Measurements from ENCODE around the gene PLSCR2.
"Not testable (repeated sequence)": the region's sequence is repeated elsewhere in the genome, so short reads cannot be mapped to it uniquely, and the experiment has no call there.

The PLSCR2 gene

GRCh38 chr3:146454796-146455195 lies 14.6 kb downstream of the PLSCR2 start:
- H3K4me1 ChIP-seq (ENCODE audit: insufficient read depth, low read length): no peaks in the 10 kb centered on the region
- no peak overlapping the region for H3K9ac ChIP-seq (ENCODE audit: low read length)
- H3K36me3 ChIP-seq (ENCODE audit: insufficient read depth, low read length): no peaks in the 10 kb centered on the region
- H3K4me3 ChIP-seq (ENCODE audit: low read depth in 1 of 2, low read length in 2 of 2): no peak overlapping the region
- H3K9me3 ChIP-seq (ENCODE audit: low read length): no peaks in the 10 kb centered on the region
- no peaks in the 10 kb centered on the region for H3K27me3 ChIP-seq (ENCODE audit: control insufficient read depth in 1 of 2, insufficient read depth in 2 of 2, low read length in 2 of 2)
- no peak overlapping the region for H3K27ac ChIP-seq (ENCODE audit: low read depth, low read length)

GRCh38 chr3:146449613-146450012 lies 19.7 kb downstream of the PLSCR2 start:
- Histone ChIP-seq H3K27ac (ENCODE audit: low read depth, low read length) (no peak overlapping the region), H3K9me3 (ENCODE audit: low read length) (no peaks in the 10 kb centered on the region), H3K4me3 (ENCODE audit: low read depth in 1 of 2, low read length in 2 of 2) (no peak overlapping the region), H3K9ac (ENCODE audit: low read length) (no peak overlapping the region), H3K36me3 (ENCODE audit: insufficient read depth, low read length) (no peaks in the 10 kb centered on the region), H3K4me1 (ENCODE audit: insufficient read depth, low read length) (no peaks in the 10 kb centered on the region), H3K27me3 (ENCODE audit: control insufficient read depth in 1 of 2, insufficient read depth in 2 of 2, low read length in 2 of 2) (no peaks in the 10 kb centered on the region)

GRCh38 chr3:146449076-146449475 lies 20.3 kb downstream of the PLSCR2 start:
- no peaks in the 10 kb centered on the region for H3K36me3 ChIP-seq (ENCODE audit: insufficient read depth, low read length)
- no peak overlapping the region for H3K9ac ChIP-seq (ENCODE audit: low read length)

GRCh38 chr3:146446026-146446425 lies 23.3 kb downstream of the PLSCR2 start:
- Histone ChIP-seq H3K9ac (ENCODE audit: low read length) (no peak overlapping the region), H3K4me1 (ENCODE audit: insufficient read depth, low read length) (no peaks in the 10 kb centered on the region), H3K36me3 (ENCODE audit: insufficient read depth, low read length) (no peaks in the 10 kb centered on the region), H3K9me3 (ENCODE audit: low read length) (no peaks in the 10 kb centered on the region), H3K27ac (ENCODE audit: low read depth, low read length) (no peak overlapping the region), H3K4me3 (ENCODE audit: low read depth in 1 of 2, low read length in 2 of 2) (no peak overlapping the region), H3K27me3 (ENCODE audit: control insufficient read depth in 1 of 2, insufficient read depth in 2 of 2, low read length in 2 of 2) (no peaks in the 10 kb centered on the region)

More at GRCh38 chr3:146449076-146449475, 20.3 kb downstream of the PLSCR2 start:
- Histone ChIP-seq H3K9me3 (ENCODE audit: low read length) (no peaks in the 10 kb centered on the region), H3K4me3 (ENCODE audit: low read depth in 1 of 2, low read length in 2 of 2) (no peak overlapping the region), H3K4me1 (ENCODE audit: insufficient read depth, low read length) (no peaks in the 10 kb centered on the region), H3K27ac (ENCODE audit: low read depth, low read length) (no peak overlapping the region), H3K27me3 (ENCODE audit: control insufficient read depth in 1 of 2, insufficient read depth in 2 of 2, low read length in 2 of 2) (no peaks in the 10 kb centered on the region)

GRCh38 chr3:146440310-146440709 lies 29.1 kb downstream of the PLSCR2 start:
- H3K4me1 ChIP-seq (ENCODE audit: insufficient read depth, low read length); H3K9ac ChIP-seq (ENCODE audit: low read length); H3K27ac ChIP-seq (ENCODE audit: low read depth, low read length): not testable (repeated sequence)

GRCh38 chr3:146432066-146432465 lies 37.3 kb downstream of the PLSCR2 start:
- no peaks in the 10 kb centered on the region for H3K27me3 ChIP-seq (ENCODE audit: control insufficient read depth in 1 of 2, insufficient read depth in 2 of 2, low read length in 2 of 2)
- H3K4me3 ChIP-seq (ENCODE audit: low read depth in 1 of 2, low read length in 2 of 2): no peak overlapping the region
- H3K9me3 ChIP-seq (ENCODE audit: low read length): no peaks in the 10 kb centered on the region
- H3K36me3 ChIP-seq (ENCODE audit: insufficient read depth, low read length): no peaks in the 10 kb centered on the region
- H3K9ac ChIP-seq (ENCODE audit: low read length): no peak overlapping the region
- H3K27ac ChIP-seq (ENCODE audit: low read depth, low read length): no peak overlapping the region
- H3K4me1 ChIP-seq (ENCODE audit: insufficient read depth, low read length): no peaks in the 10 kb centered on the region

More at GRCh38 chr3:146440310-146440709, 29.1 kb downstream of the PLSCR2 start:
- not testable (repeated sequence) for H3K27me3 ChIP-seq (ENCODE audit: control insufficient read depth in 1 of 2, insufficient read depth in 2 of 2, low read length in 2 of 2); H3K36me3 ChIP-seq (ENCODE audit: insufficient read depth, low read length); H3K4me3 ChIP-seq (ENCODE audit: low read depth in 1 of 2, low read length in 2 of 2); H3K9me3 ChIP-seq (ENCODE audit: low read length)

- Histone ChIP-seq H3K4me1 (ENCODE audit: insufficient read depth, low read length) (no peaks in the 10 kb centered on the region), H3K27me3 (ENCODE audit: control insufficient read depth in 1 of 2, insufficient read depth in 2 of 2, low read length in 2 of 2) (no peaks in the 10 kb centered on the region), H3K9ac (ENCODE audit: low read length) (no peak overlapping the region), H3K27ac (ENCODE audit: low read depth, low read length) (no peak overlapping the region), H3K4me3 (ENCODE audit: low read depth in 1 of 2, low read length in 2 of 2) (no peak overlapping the region), H3K9me3 (ENCODE audit: low read length) (no peaks in the 10 kb centered on the region), H3K36me3 (ENCODE audit: insufficient read depth, low read length) (no peaks in the 10 kb centered on the region)
Observed at GRCh38 chr3:146431240-146431639, 38.1 kb downstream of the PLSCR2 start.

- H3K4me1 ChIP-seq (ENCODE audit: insufficient read depth, low read length): no peaks in the 10 kb centered on the region
- H3K4me3 ChIP-seq (ENCODE audit: low read depth in 1 of 2, low read length in 2 of 2): no peak overlapping the region
- H3K9me3 ChIP-seq (ENCODE audit: low read length): no peaks in the 10 kb centered on the region
Observed at GRCh38 chr3:146425341-146425740, 44.0 kb downstream of the PLSCR2 start.

GRCh38 chr3:146421819-146422759 lies 47.3 kb downstream of the PLSCR2 start:
- H3K4me1 ChIP-seq (ENCODE audit: insufficient read depth, low read length): no peaks in the 10 kb centered on the region
- H3K9me3 ChIP-seq (ENCODE audit: low read length): no peaks in the 10 kb centered on the region
- H3K36me3 ChIP-seq (ENCODE audit: insufficient read depth, low read length): no peaks in the 10 kb centered on the region
- H3K4me3 ChIP-seq (ENCODE audit: low read depth in 1 of 2, low read length in 2 of 2): no peak overlapping the region
- H3K27me3 ChIP-seq (ENCODE audit: control insufficient read depth in 1 of 2, insufficient read depth in 2 of 2, low read length in 2 of 2): no peaks in the 10 kb centered on the region
- H3K27ac ChIP-seq (ENCODE audit: low read depth, low read length): no peak overlapping the region
- H3K9ac ChIP-seq (ENCODE audit: low read length): no peak overlapping the region

More at GRCh38 chr3:146425341-146425740, 44.0 kb downstream of the PLSCR2 start:
- Histone ChIP-seq H3K9ac (ENCODE audit: low read length) (no peak overlapping the region), H3K27me3 (ENCODE audit: control insufficient read depth in 1 of 2, insufficient read depth in 2 of 2, low read length in 2 of 2) (no peaks in the 10 kb centered on the region), H3K27ac (ENCODE audit: low read depth, low read length) (no peak overlapping the region), H3K36me3 (ENCODE audit: insufficient read depth, low read length) (no peaks in the 10 kb centered on the region)

- no peaks in the 10 kb centered on the region for H3K36me3 ChIP-seq (ENCODE audit: insufficient read depth, low read length)
- peaks cover 9% of the 10 kb centered on the region for H3K9me3 ChIP-seq (ENCODE audit: low read length)
- no peak overlapping the region for H3K4me3 ChIP-seq (ENCODE audit: low read depth in 1 of 2, low read length in 2 of 2)
- no peaks in the 10 kb centered on the region for H3K27me3 ChIP-seq (ENCODE audit: control insufficient read depth in 1 of 2, insufficient read depth in 2 of 2, low read length in 2 of 2)
- no peaks in the 10 kb centered on the region for H3K4me1 ChIP-seq (ENCODE audit: insufficient read depth, low read length)
- no peak overlapping the region for H3K27ac ChIP-seq (ENCODE audit: low read depth, low read length)
- no peak overlapping the region for H3K9ac ChIP-seq (ENCODE audit: low read length)
Observed at GRCh38 chr3:146416366-146416765, 53.0 kb downstream of the PLSCR2 start.

GRCh38 chr3:146414010-146414409 lies 55.4 kb downstream of the PLSCR2 start:
- H3K36me3 ChIP-seq (ENCODE audit: insufficient read depth, low read length): no peaks in the 10 kb centered on the region
- no peak overlapping the region for H3K9ac ChIP-seq (ENCODE audit: low read length)
- H3K27ac ChIP-seq (ENCODE audit: low read depth, low read length): no peak overlapping the region
- H3K4me3 ChIP-seq (ENCODE audit: low read depth in 1 of 2, low read length in 2 of 2): no peak overlapping the region
- peaks cover 9% of the 10 kb centered on the region for H3K9me3 ChIP-seq (ENCODE audit: low read length)
- H3K4me1 ChIP-seq (ENCODE audit: insufficient read depth, low read length): no peaks in the 10 kb centered on the region
- H3K27me3 ChIP-seq (ENCODE audit: control insufficient read depth in 1 of 2, insufficient read depth in 2 of 2, low read length in 2 of 2): no peaks in the 10 kb centered on the region

- H3K9ac ChIP-seq (ENCODE audit: low read length); H3K4me3 ChIP-seq (ENCODE audit: low read depth in 1 of 2, low read length in 2 of 2); H3K27ac ChIP-seq (ENCODE audit: low read depth, low read length); H3K4me1 ChIP-seq (ENCODE audit: insufficient read depth, low read length); H3K27me3 ChIP-seq (ENCODE audit: control insufficient read depth in 1 of 2, insufficient read depth in 2 of 2, low read length in 2 of 2); H3K36me3 ChIP-seq (ENCODE audit: insufficient read depth, low read length); H3K9me3 ChIP-seq (ENCODE audit: low read length): not testable (repeated sequence)
Observed at GRCh38 chr3:146412711-146413110, 56.6 kb downstream of the PLSCR2 start.

Data from muscle layer of colon (tissue), 2 donors.